Cardiac septum (tissue), 1 donor: Measurements from ENCODE around the gene ANGEL2. TPM values are rescaled to one million over a fixed set of nuclear protein-coding genes. Genes with fewer than 3 reads are reported as not detected.

Experiments used
- total RNA-seq: library from RNA; stranded (reverse); fragmentation: NEBNext Ultra II Directional; extraction: Animal tissue kit (Norgen Biotek cat#: 25700); gene quantifications from one replicate; pipeline ENCODE4 v1.2.1, GENCODE V29; 2021
- donor health status: DM: no; HTN: no; CAD: no.

Gene ANGEL2
- total RNA-seq, 1 donor from 2014 or later = 17.8 TPM

Other genes with a start within 250 kb of the ANGEL2 start
- 27.0 TPM for gene NSL1, start 224.1 kb downstream of the ANGEL2 start, total RNA-seq
- gene TATDN3, start 224.0 kb downstream of the ANGEL2 start, total RNA-seq = 22.4 TPM
- not detected for gene SPATA45, start 168.2 kb downstream of the ANGEL2 start, total RNA-seq
- gene FLVCR1, start 157.6 kb downstream of the ANGEL2 start, total RNA-seq = 1.7 TPM
- gene VASH2, start 65.3 kb downstream of the ANGEL2 start, total RNA-seq = 0.38 TPM
- gene RPS6KC1, start 35.4 kb upstream of the ANGEL2 start, total RNA-seq = 12.7 TPM